HepG2 (cell line): ENCODE data around the gene WDR83. TPM values are rescaled to one million over a fixed set of nuclear protein-coding genes. Genes with fewer than 3 reads are reported as not detected.

Source experiments
- ATAD3A ChIP-seq: sonication (generic); formaldehyde crosslinking; IDR thresholded peaks from 2 replicates; pipeline ENCODE4 v1.4.0; 2020; ENCODE audit warnings: missing genetic modification reagents
- BRD4 ChIP-seq: sonication (generic); formaldehyde crosslinking; IDR thresholded peaks from 2 replicates; pipeline ENCODE4 v1.4.0; 2020; ENCODE audit warnings: missing genetic modification reagents
- CTCF ChIP-seq: sonication (generic); formaldehyde crosslinking; IDR thresholded peaks from 2 replicates; pipeline ENCODE4 v1.5.0; 2020; ENCODE audit warnings: mild to moderate bottlenecking, missing genetic modification reagents, moderate library complexity
- FOXO1 ChIP-seq: sonication (generic); formaldehyde crosslinking; IDR thresholded peaks from 2 replicates; pipeline ENCODE4 v1.4.0; 2020; ENCODE audit warnings: missing genetic modification reagents
- KAT8 ChIP-seq: IDR thresholded peaks from 2 replicates; pipeline ENCODE4 v1.6.1; 2016; ENCODE audit warnings: missing genetic modification reagents, missing compliant biosample characterization
- NCOA5 ChIP-seq: sonication (generic); formaldehyde crosslinking; IDR thresholded peaks from 2 replicates; pipeline ENCODE4 v1.4.0; 2020; ENCODE audit warnings: missing genetic modification reagents
- RAD21 ChIP-seq: fragments of 450-650 bp; formaldehyde crosslinking; IDR thresholded peaks from 2 replicates; pipeline ENCODE4 v1.5.0; 2020; ENCODE audit warnings: mild to moderate bottlenecking
- RBM39 ChIP-seq: fragments of 200-400 bp; formaldehyde crosslinking; IDR thresholded peaks from one replicate; pipeline ENCODE4 v1.6.1; 2018; ENCODE audit warnings: antibody characterized with exemption, mild to moderate bottlenecking, low read depth, low read length; ENCODE audit not compliant: poor library complexity, severe bottlenecking
- RFXAP ChIP-seq: sonication (generic); formaldehyde crosslinking; IDR thresholded peaks from 2 replicates; pipeline ENCODE4 v1.4.0; 2020; ENCODE audit warnings: missing genetic modification reagents, borderline replicate concordance
- SMAD3 ChIP-seq: sonication (generic); formaldehyde crosslinking; IDR thresholded peaks from 2 replicates; pipeline ENCODE4 v1.4.0; 2020; ENCODE audit warnings: missing genetic modification reagents
- SYNCRIP ChIP-seq: fragments of 200-400 bp; formaldehyde crosslinking; IDR thresholded peaks from 2 replicates; pipeline ENCODE4 v1.6.1; 2018; ENCODE audit warnings: mild to moderate bottlenecking, low read depth, low read length; ENCODE audit not compliant: insufficient read depth
- YEATS2 ChIP-seq: sonication (generic); formaldehyde crosslinking; IDR thresholded peaks from 2 replicates; pipeline ENCODE4 v1.4.0; 2020; ENCODE audit warnings: missing genetic modification reagents, borderline replicate concordance
- YY1 ChIP-seq: IDR thresholded peaks from 2 replicates; pipeline ENCODE4 v1.6.1; 2011; ENCODE audit warnings: low read length, low read depth, moderate library complexity, mild to moderate bottlenecking; ENCODE audit not compliant: insufficient read depth, insufficient replicate concordance
- ZBTB21 ChIP-seq: sonication (generic); formaldehyde crosslinking; IDR thresholded peaks from 2 replicates; pipeline ENCODE4 v1.4.0; 2020; ENCODE audit warnings: missing genetic modification reagents
- ZHX1 ChIP-seq: sonication (generic); formaldehyde crosslinking; IDR thresholded peaks from 2 replicates; pipeline ENCODE4 v1.8.1; 2022; ENCODE audit warnings: low read depth, mild to moderate bottlenecking, missing genetic modification reagents
- ZNF331 ChIP-seq: sonication (generic); formaldehyde crosslinking; IDR thresholded peaks from 2 replicates; pipeline ENCODE4 v1.4.0; 2020; ENCODE audit warnings: missing genetic modification reagents
- ZNF563 ChIP-seq: sonication (generic); formaldehyde crosslinking; IDR thresholded peaks from 2 replicates; pipeline ENCODE4 v1.8.0; 2022; ENCODE audit warnings: mild to moderate bottlenecking, moderate library complexity, missing genetic modification reagents
- ZSCAN9 ChIP-seq: IDR thresholded peaks from 2 replicates; pipeline ENCODE4 v1.6.1; 2016; ENCODE audit warnings: borderline replicate concordance
- polyA plus RNA-seq, 8 experiments: library from polyadenylated mRNA; depleted of rRNA in 3 of 8; stranded (reverse) in 7 of 8; unstranded in 1 of 8; fragments of >200 nt; fragmentation: Illumina TruSeq in 4 of 8; extraction: Trizol in 4 of 8; gene quantifications; 2 replicates each; pipeline versions ENCODE4 v1.2.1 to v1.2.3, GENCODE V29; 2011 to 2016; ENCODE audit warnings: low read depth in 4 of 8, missing spikeins in 1 of 8, mixed read lengths in 1 of 8; ENCODE audit not compliant: insufficient read depth in 1 of 8
- total RNA-seq, 5 experiments: library from RNA; depleted of rRNA; stranded (reverse); fragments of >200 nt; fragmentation: Illumina TruSeq; extraction: Trizol; gene quantifications; 2 replicates each; pipeline ENCODE4 v1.2.3, GENCODE V29; 2016; ENCODE audit warnings: low read depth in 1 of 5
- TF ChIP-seq, protein P1 (sequence below): sonication (generic); formaldehyde crosslinking; conservative IDR thresholded peaks from 2 replicates; pipeline ENCODE4 v1.4.0; 2020; ENCODE audit warnings: missing genetic modification reagents
- TF ChIP-seq, protein P2 (sequence below): sonication (generic); formaldehyde crosslinking; IDR thresholded peaks from 2 replicates; pipeline ENCODE4 v1.9.0; 2021; ENCODE audit warnings: missing genetic modification reagents, mild to moderate bottlenecking, borderline replicate concordance

WDR83 gene
- total and polyA plus RNA-seq, 2 of the 13 experiments (the other 11 are each of a cell fraction or from before 2014, with no cell fraction given), result 4.5 to 10.7 TPM

- TF ChIP-seq, protein P1, sequence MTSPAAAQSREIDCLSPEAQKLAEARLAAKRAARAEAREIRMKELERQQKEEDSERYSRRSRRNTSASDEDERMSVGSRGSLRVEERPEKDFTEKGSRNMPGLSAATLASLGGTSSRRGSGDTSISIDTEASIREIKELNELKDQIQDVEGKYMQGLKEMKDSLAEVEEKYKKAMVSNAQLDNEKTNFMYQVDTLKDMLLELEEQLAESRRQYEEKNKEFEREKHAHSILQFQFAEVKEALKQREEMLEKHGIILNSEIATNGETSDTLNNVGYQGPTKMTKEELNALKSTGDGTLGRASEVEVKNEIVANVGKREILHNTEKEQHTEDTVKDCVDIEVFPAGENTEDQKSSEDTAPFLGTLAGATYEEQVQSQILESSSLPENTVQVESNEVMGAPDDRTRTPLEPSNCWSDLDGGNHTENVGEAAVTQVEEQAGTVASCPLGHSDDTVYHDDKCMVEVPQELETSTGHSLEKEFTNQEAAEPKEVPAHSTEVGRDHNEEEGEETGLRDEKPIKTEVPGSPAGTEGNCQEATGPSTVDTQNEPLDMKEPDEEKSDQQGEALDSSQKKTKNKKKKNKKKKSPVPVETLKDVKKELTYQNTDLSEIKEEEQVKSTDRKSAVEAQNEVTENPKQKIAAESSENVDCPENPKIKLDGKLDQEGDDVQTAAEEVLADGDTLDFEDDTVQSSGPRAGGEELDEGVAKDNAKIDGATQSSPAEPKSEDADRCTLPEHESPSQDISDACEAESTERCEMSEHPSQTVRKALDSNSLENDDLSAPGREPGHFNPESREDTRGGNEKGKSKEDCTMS (CRISPR knock-in tag), result no peak
- TF ChIP-seq, protein P2, sequence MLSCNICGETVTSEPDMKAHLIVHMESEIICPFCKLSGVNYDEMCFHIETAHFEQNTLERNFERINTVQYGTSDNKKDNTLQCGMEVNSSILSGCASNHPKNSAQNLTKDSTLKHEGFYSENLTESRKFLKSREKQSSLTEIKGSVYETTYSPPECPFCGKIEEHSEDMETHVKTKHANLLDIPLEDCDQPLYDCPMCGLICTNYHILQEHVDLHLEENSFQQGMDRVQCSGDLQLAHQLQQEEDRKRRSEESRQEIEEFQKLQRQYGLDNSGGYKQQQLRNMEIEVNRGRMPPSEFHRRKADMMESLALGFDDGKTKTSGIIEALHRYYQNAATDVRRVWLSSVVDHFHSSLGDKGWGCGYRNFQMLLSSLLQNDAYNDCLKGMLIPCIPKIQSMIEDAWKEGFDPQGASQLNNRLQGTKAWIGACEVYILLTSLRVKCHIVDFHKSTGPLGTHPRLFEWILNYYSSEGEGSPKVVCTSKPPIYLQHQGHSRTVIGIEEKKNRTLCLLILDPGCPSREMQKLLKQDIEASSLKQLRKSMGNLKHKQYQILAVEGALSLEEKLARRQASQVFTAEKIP (CRISPR knock-in tag), result no peak
- TF ChIP-seq ZNF563 (CRISPR knock-in tag), result no peak
- no peak for TF ChIP-seq RAD21
- TF ChIP-seq SMAD3 (CRISPR knock-in tag), result no peak
- TF ChIP-seq ATAD3A (CRISPR knock-in tag), result no peak
- peak; percentile 61; the same call in 1 of the 2 replicates for TF ChIP-seq BRD4 (CRISPR knock-in tag)
- peak; percentile 92 for TF ChIP-seq KAT8 (CRISPR knock-in tag)
- TF ChIP-seq YY1, result peak; percentile 56
- peak; percentile 83 for TF ChIP-seq RBM39
- no peak for TF ChIP-seq NCOA5 (CRISPR knock-in tag)
- TF ChIP-seq ZHX1 (CRISPR knock-in tag), result no peak
- peak; percentile 76 for TF ChIP-seq ZNF331
- no peak for TF ChIP-seq ZSCAN9
- TF ChIP-seq ZBTB21 (CRISPR knock-in tag), result no peak
- TF ChIP-seq CTCF (CRISPR knock-in tag), result no peak; the same call in 1 of the 2 replicates
- TF ChIP-seq SYNCRIP, result no peak
- TF ChIP-seq RFXAP, result 0 out of 2 replicates have a peak, but pooled peaks have one; percentile 27
- TF ChIP-seq YEATS2, result peak; percentile 93
- peak; percentile 44; the same call in 1 of the 2 replicates for TF ChIP-seq FOXO1 (CRISPR knock-in tag)
Observed at GRCh38 chr19:12722566-12723380, 56.2 kb downstream of the WDR83 start (continued).
